HK-2 (cell line): ENCODE results near the gene UPP2.

Experiments used
- DNase-seq: peaks from one replicate; pipeline ENCODE4 v3.0.0-alpha.2; 2018; ENCODE audit not compliant: unreplicated experiment

The UPP2 gene

DNA sequence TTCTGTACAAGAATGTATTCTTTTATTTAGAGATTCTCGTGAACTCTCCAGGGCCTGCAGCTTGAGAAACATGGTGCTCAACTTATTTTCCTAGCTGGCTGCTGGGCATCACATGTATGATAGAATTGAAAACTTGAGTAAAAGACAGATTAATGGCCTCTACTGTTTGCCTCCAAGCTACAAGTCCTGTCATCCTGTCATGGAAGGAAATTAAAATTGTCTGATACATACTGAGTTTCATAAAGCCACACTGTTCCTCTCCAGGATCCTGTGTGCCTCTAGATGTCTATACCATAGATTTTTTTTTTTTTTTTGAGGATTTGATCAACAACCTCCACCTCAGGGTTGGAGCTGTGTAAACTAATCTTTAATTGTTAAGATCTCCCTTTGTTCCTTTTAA, 38.5 kb downstream of the UPP2 start:
- no peak for DNase-seq

DNA sequence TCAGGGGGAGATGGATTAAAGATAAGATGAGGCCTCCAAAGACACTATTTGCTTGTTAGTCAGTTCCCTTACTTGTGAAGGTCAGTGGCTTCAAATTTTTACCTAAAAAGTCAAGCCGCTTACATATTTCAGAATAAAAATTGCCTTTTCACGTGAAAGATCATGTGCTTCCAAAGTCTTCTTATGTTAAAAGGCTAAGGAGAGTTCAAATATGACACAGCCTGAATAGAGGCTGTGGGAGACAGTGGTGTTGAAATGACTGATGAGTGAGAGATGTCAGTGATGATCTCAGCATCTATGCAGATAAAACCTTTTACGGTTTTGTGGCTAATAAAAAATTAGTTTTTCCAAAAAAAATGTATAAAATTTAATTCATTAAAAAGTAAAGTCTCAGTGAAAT, 40.5 kb downstream of the UPP2 start:
- no peak for DNase-seq

DNA sequence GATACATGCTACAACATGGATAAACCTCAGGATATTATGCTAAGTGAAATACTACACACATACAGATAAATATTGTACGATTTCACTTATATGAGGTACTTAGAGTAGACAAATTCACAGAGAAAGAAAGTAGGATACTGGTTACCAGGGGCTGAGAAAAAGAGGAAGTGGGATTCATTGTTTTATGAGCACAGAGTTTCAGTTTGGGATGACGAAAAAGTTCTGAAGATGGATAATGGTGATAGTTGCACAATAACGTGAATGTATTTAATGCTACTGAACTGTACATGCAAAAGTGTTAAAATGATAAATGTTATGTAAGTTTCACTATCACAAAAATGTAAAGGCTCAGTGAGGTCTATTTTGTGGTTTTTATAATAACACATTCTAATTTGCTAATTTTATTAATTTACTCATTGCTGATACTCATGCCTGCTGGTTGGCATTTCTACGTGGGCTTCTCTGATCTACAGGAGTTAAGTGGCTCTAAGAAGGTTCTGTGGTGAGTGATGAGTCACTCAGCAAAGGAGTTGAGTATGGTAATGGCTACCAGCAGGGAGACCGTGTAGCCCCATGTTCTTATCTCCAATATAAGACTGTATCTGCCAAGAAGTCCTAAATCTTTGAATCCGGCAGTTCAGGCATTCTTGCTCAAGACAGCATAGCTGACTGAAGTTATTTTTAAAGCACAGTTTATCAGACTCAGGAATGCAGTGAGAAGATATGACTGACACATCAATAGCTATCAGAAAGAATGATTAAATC, 41.1 kb downstream of the UPP2 start:
- DNase-seq = no peak

DNA sequence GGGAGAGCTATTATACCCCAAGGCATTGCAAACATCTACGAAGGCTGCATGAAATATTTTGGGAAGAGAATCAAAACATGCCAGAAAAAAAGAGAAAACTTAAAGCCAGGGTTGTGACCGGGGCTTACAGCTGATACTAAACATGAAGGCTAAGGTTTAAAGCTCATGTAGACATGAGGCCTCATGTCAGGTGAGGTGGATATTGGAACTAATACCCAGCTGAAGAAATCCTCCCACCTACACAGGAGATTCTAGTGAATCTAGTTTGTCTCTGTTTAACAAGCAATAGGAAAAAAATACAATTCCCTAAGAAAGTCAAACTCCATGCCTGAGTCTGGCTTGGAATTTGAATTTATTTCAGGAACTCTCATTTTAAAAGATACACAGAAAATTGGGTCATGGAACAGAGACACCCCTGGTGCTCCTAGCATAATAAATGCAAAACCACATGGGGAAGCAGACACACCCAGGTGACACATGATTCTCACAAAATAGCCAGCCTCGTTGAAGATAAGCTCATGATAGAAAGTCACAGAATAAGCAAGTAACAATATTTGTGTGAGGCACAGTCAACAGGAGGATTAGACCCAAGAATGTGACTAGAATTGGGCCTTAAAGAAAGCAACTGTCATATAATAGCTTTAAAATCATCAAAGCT, 42.2 kb downstream of the UPP2 start:
- DNase-seq = no peak

DNA sequence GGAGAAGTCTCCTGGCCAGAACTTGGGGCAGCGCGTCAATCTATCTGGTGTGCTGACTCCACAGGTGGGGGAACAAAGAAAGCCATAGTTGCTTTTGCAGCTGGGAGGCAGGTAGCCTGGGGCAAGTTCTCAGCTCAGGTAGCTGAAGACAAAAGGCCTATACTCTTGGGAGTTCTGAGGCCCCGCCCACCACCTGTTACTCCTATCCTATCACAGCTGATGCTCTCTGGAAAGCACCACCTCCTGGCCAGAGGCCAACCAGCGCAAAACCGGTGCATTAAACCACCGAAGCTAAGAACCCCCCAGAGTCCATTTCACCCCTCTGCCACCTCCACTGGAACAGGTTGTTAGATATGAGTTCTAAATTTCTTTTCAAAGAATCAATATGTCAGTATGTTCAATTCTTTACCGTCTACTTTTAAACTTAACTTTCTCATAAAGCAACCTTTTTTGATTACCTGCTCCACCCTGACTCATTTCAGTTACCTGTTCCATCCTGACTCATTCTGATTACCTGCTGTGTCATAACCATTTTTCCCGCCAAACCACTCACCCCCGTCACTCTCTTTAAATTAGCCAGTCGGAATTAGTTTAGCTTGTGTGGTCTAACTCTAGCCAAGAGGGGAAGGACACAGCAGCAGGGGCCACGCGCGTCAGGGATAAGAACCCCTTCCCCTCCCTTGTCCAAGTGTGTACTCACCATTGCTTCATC, 43.4 kb downstream of the UPP2 start:
- no peak for DNase-seq

DNA sequence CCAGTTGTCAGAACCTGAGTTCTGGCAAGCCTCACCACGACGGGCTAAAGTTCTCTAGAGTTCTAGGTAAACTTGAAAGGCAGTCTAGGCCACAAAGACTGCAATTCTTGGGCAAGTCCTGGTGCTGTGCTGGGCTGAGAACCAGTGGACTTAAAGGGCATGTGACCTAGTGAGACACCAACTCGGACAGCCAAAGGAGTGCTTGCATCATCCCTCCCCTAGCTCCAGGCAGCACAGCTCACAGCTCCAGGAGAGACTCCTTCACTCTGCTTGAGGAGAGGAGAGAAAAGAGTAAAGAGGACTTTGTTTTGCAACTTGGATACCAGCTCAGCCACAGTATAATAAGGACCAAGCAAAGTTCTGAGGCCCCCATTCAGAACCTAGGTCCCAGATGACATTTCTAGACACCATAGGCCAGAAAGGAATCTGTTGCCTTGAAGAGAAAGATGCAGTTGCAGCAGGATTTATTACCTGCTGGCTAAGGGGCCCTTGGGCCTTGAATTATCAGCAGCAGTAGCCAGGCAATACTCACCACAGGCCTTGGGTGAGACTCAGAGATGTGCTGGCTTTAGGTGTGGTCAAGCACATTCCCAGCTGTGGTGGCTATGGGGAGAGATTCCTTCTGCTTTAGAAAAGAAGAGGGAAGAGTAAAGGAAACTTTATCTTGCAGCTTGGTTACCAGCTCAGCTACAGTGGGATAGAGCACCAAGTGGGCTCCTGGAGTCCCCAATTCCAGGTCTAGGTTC, 51.8 kb downstream of the UPP2 start:
- no peak for DNase-seq

DNA sequence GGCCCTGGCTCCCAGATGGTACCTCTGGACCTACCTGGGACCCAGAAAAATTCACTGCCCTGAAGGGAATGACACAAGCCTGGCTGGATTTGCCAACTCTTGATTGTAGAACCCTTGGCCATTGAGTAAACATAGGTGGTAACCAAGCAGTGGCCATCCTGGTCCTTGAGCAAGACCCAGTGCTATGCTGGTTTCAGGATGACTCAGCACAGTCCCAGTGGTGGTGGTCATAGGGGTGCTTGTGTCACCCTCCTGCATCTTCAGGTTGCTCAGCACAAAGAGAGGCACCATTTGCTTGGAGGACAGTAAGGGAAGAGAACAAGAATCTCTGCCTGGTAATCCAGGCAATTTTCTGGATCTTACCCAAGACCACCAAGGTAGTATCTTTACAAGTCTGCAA, 52.9 kb downstream of the UPP2 start:
- no peak for DNase-seq

DNA sequence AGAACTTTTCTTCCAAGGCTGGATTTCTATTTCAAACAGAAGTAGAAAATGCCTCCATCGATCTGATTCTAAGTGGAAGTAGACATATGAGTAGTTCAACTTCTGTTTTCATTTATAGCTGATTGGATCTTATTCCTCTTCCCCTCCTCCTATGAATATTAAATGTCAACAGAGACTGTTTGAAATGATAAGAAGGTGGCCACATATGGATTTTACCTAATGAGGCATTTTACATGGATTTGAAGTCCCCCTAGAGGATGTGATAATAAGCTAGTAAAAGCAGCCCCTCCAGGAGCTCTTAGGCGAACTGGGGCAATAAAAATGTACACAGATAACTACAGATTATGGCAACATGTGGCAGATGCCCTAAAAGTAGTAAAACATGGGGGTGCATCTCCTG, 71.0 kb downstream of the UPP2 start:
- no peak for DNase-seq

DNA sequence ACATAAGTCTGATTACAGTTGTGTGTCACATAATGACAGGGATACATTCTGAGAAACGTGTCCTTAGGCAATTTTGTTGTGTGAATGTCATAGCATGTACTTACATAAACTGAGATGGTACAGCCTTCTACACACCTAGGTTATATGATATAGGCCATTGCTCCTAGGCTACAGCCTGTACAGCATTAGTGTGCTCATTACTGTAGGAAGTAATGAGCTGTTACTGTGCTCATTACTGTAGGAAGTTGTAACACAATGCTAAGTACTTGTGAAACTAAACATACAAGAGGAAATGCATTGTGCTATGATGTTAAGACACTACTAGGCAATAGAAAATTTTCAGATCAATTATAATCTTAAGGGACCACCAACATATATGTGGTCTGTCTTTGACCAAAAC, 72.8 kb downstream of the UPP2 start:
- DNase-seq = no peak

DNA sequence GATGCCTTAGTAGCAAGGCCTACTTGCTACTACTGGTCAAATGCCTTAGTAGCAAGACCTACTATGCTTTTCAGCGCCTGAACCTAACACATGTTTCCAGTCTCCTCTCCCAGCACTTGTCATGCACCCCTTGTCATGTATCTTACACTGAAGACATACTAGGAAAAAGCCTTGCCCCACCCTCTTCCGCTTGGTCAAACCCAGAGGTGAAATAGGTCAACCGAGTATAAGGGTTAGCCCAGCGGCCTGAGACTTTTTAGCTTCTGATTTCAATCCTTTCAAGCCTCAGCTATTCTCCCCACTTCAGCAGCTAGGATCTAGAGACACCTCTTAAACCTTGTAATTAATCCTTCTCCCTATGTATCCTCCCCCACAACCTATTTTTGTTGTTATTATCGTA, 73.3 kb downstream of the UPP2 start:
- no peak for DNase-seq

DNA sequence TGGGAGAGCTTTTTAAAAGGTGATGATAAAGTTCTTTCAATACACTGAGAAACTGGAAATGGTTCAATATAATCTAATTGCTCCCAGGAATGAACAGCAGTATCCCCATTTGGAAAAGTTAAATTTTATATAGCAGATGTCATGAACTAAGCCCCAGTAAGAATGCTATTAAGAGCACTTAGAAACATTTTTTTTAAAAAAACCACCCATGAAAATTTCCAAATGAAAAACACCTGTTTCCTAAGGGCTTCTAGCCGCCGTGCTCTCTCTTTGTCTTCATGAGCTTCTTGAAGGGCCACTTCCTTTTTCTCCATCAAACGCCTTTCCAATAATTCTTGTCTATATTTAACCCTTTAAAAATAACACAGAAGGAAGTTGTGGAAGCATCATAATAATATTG, 77.0 kb downstream of the UPP2 start:
- no peak for DNase-seq

DNA sequence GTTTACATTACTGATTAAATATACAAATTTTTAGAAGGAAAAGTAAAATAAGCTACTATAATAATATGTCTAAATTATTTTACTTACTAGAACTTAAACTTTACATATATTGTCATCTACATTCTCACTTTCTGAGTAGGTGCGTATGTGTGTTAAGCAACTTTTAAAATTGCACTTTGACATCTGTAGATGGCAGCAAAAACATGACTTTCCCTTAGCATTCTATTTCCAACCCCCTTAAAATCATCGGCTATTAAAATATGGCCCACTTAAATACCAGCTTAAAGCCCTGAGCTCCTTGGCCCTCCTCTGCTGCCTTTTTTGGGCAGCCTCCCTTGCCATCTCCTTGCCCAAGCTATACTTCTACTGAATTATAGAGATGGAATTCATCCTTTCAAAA, 78.0 kb downstream of the UPP2 start:
- DNase-seq = no peak

DNA sequence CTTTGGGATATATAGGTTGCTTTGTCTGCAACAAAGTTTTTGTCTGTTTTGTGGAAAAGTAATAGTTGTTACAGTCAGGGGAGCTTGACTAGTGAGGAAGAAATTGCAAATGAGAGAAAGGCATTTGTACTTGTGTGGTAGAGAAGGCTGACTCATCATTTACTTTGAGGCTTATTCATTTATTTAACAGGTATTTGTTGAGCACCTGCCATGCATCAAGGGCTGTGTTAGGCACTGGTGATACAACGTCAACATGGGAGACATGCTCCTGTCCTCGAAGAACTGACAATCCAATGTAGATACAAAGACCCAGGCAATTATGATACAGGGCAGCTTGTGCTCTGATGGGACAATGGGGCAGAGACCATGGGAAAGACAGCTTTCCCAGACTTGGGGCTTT, 79.5 kb downstream of the UPP2 start:
- no peak for DNase-seq

DNA sequence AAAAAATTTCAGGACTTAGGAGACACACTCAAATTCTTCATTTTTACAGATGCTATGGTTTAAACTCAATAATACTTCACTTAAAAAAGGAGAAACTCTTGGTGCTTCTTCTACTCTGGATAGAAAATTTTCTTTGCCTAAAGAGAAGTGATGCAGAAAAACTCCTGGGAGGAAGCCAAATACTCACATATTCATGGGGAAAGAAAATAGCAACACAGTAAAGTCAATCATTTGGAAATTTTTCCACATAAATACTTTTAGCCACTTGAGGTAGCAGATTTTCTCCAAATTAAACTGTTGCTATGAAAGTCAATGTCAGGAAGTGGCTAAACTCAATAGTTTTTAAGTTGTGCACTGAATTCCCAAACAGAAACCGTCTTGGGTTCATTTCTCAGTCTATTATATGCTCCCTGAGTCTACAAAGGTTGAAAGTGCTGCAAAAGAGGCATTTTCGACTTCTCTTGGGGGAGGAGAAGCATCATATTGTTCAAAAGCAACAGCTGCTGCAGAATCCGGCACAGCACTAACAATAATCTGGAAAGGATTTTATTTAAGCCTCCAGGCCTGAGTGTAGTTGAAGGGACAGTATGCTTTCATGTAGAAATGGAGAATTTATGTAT, 81.1 kb downstream of the UPP2 start:
- DNase-seq = no peak

DNA sequence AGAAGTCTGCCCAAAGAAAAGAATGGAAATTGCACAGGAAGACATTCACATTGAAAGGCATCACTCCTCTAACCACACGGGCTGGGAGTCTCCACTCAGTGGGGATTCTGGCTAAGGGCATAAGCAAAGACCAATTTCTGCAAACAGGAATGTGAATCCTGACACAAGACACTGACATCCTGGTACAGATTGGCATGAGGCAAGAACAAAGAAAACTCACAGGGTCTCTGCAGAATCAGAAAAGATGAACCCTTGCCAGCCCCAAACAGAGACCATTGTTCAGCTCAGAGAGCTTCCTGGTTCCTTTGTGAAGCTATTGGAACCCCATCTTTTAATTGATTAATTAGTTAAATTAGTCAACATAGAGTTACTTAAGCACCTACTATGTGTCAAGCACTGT, 82.3 kb downstream of the UPP2 start:
- DNase-seq = no peak

DNA sequence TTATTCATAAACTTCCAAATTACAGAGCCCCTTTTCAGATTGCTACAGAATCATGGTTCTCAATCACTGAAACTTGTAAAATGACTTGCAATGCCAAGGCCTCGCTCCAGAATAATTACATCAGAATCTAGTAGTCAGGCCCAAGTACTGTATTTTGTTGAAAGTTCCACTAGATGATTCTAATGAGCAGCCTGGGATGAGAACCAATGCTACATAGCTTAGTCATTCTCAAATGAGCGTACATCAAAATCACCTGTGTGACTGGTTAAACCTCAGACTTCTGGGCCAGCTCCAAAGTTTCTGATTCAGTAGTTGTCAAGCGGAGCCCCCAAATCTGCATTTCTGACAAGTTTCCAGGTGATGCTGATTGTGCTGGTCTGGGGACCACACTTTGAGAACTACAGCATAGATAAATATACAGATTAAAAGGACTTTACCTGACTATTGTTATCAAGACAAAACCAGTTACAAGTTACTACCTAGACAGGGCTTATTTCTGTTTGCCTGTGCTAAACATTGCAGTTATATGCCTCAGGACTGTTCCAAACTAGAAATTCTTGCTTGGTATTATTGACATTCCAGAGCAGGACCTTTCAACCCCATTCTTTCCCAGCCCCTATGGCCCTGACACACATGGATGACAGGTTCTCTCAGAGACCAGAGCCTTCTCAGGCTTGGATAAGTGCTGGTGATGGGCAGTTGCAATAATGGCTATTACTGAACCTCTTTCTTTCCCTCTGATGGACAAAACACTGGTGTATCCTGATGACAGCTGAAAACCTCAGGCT, 83.1 kb downstream of the UPP2 start:
- DNase-seq = no peak
